Adipocyte (in vitro differentiated cells): ENCODE data around the gene TRAPPC8.

Source experiments
- DNase-seq: peaks from one replicate; pipeline ENCODE4 v3.0.0-alpha.2; 2015; ENCODE audit warnings: low read depth
- H3K27me3 ChIP-seq: replicated peaks from 2 replicates; pipeline ENCODE4 v1.7.0; 2013; ENCODE audit warnings: mild to moderate bottlenecking, low read length, moderate library complexity; ENCODE audit not compliant: control insufficient read depth, insufficient read depth
- H3K36me3 ChIP-seq: 2 replicates; pipeline ENCODE4 v1.7.0; 2013; ENCODE audit warnings: low read length, mild to moderate bottlenecking, moderate library complexity; ENCODE audit not compliant: control insufficient read depth, insufficient read depth, severe bottlenecking
- H3K4me1 ChIP-seq: 2 replicates; pipeline ENCODE4 v1.7.0; 2013; ENCODE audit warnings: mild to moderate bottlenecking, low read length, moderate library complexity; ENCODE audit not compliant: control insufficient read depth, insufficient read depth
- H3K4me3 ChIP-seq: 2 replicates; pipeline ENCODE4 v1.7.0; 2013; ENCODE audit warnings: mild to moderate bottlenecking, low read length, moderate library complexity
- H3K9ac ChIP-seq: 2 replicates; pipeline ENCODE4 v1.7.0; 2013; ENCODE audit warnings: mild to moderate bottlenecking, low read length, moderate library complexity
- H3K9me3 ChIP-seq: 2 replicates; pipeline ENCODE4 v1.7.0; 2013; ENCODE audit warnings: mild to moderate bottlenecking, low read length, moderate library complexity; ENCODE audit not compliant: control insufficient read depth

TRAPPC8 gene

GRCh38 chr18:31783059-31783458 is 159.9 kb downstream of the TRAPPC8 start:
- no peak overlapping the region for H3K9ac ChIP-seq
- no peaks in the 10 kb centered on the region for H3K4me1 ChIP-seq
- DNase-seq: no peak

More at GRCh38 chr18:31783059-31783458, 159.9 kb downstream of the TRAPPC8 start:
- Histone ChIP-seq H3K27me3 (no peaks in the 10 kb centered on the region), H3K4me3 (no peak overlapping the region), H3K9me3 (peaks cover 21% of the 10 kb centered on the region), H3K36me3 (no peaks in the 10 kb centered on the region)
